Hepatocyte (in vitro differentiated cells): ENCODE data around the gene BCAS3.

Experiments
- EZH2 ChIP-seq: fragments of 200-600 bp; sonication (generic); IDR thresholded peaks from 2 replicates; pipeline ENCODE4 v1.6.1; 2016; ENCODE audit warnings: antibody characterized with exemption, mild to moderate bottlenecking, borderline replicate concordance
- TF ChIP-seq, protein P1 (sequence below): fragments of 200-600 bp; sonication (generic); IDR thresholded peaks from 2 replicates; pipeline ENCODE4 v1.5.1; 2016; ENCODE audit warnings: antibody characterized with exemption, mild to moderate bottlenecking; ENCODE audit not compliant: poor library complexity

DNA sequence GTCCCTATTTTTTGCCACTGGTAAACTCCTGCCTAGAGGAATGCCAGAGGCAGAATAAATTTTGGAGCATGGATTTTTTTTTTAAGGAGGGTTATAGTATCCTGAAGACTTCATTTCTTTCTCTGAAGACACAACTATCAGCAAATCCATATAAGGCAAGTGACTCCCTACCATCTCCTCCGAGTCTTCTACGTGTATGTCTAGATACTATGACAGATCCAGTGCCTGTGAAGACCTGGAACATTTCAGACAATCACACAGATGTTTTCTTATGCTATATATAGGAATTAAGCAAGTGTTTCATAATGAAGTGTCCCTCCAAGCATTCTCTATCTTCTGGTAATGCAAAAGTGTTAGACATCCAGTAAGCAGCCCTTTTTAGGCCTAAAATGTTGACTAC lies 466.5 kb downstream of the BCAS3 start:
- TF ChIP-seq, protein P1, sequence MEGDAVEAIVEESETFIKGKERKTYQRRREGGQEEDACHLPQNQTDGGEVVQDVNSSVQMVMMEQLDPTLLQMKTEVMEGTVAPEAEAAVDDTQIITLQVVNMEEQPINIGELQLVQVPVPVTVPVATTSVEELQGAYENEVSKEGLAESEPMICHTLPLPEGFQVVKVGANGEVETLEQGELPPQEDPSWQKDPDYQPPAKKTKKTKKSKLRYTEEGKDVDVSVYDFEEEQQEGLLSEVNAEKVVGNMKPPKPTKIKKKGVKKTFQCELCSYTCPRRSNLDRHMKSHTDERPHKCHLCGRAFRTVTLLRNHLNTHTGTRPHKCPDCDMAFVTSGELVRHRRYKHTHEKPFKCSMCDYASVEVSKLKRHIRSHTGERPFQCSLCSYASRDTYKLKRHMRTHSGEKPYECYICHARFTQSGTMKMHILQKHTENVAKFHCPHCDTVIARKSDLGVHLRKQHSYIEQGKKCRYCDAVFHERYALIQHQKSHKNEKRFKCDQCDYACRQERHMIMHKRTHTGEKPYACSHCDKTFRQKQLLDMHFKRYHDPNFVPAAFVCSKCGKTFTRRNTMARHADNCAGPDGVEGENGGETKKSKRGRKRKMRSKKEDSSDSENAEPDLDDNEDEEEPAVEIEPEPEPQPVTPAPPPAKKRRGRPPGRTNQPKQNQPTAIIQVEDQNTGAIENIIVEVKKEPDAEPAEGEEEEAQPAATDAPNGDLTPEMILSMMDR = no peak
- TF ChIP-seq EZH2 = no peak
